Measurements from ENCODE around the gene SNX19. TPM values are rescaled to one million over a fixed set of nuclear protein-coding genes. Genes with fewer than 3 reads are reported as not detected.

SNX19 gene
- total RNA-seq, 1 experiment from 2014 or later: 34.4 TPM

DNA sequence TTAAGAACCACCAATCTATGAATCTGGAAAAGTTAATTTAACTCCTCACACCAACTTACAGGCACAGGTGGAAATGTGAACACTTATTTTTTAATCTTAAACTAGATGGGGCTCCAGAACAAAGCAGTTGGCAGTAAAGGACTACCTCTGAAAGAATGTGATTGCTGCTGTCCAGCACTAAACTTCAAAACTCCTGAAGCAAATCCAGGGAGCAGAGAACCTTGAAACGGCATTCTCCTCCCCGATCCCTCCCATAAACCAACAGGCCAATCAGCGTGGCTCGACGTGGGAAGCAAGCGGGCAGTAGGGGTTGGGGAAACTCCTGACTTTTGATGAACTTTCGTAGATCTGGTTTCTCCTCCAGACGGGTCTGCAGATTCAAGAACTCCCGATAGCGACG lies 5.0 kb downstream of the SNX19 start:
- Histone ChIP-seq H3K23me2 (ENCODE audit: insufficient read length, low read depth, low read length, poor library complexity, severe bottlenecking) (peaks cover 5% of the 10 kb centered on the region), H3K18ac (ENCODE audit: insufficient read length, low read depth, low read length) (no peak overlapping the region), H2BK15ac (ENCODE audit: low read depth, low read length) (no peak overlapping the region), H3K4me2 (ENCODE audit: insufficient read depth, insufficient read length, low read length) (no peak overlapping the region), H3K14ac (ENCODE audit: insufficient read depth, low read length) (no peak overlapping the region), H3K9ac (ENCODE audit: extremely low read depth, insufficient read length, low read length) (no peak overlapping the region), H4K5ac (ENCODE audit: insufficient read length, low read depth, low read length) (no peak overlapping the region), H4K91ac (ENCODE audit: insufficient read length, low read depth, low read length) (no peak overlapping the region), H3K23ac (ENCODE audit: insufficient read length, low read depth, low read length) (no peak overlapping the region), H2BK120ac (ENCODE audit: low read depth, low read length, poor library complexity, severe bottlenecking) (no peak overlapping the region), H2AFZ (ENCODE audit: low read length) (no peak overlapping the region), H3K56ac (ENCODE audit: insufficient read length, low read depth, low read length) (no peak overlapping the region), H3K27me3 (ENCODE audit: insufficient read depth, low read length) (no peaks in the 10 kb centered on the region), H3K4me1 (ENCODE audit: insufficient read depth, low read length) (no peaks in the 10 kb centered on the region; the same call in 1 of the 2 replicates), H4K20me1 (ENCODE audit: control insufficient read depth, insufficient read depth, insufficient read length) (no peaks in the 10 kb centered on the region), H4K8ac (replicated peaks; ENCODE audit: insufficient read length, low read depth, low read length) (no peak overlapping the region), H3K4ac (ENCODE audit: low read depth, low read length) (no peak overlapping the region), H2BK20ac (ENCODE audit: low read depth, low read length, poor library complexity, severe bottlenecking) (no peak overlapping the region), H3K9me3 (ENCODE audit: control insufficient read depth, low read depth, low read length) (no peaks in the 10 kb centered on the region), H2AK5ac (ENCODE audit: insufficient read length, low read length) (no peak overlapping the region), H3T11ph (ENCODE audit: low read length) (no peak overlapping the region), H3K27ac (ENCODE audit: insufficient read length, low read depth, low read length) (no peak overlapping the region), H2BK5ac (ENCODE audit: insufficient read length, low read length) (no peak overlapping the region), H3K79me1 (ENCODE audit: insufficient read depth, low read depth, low read length, poor library complexity, severe bottlenecking) (no peaks in the 10 kb centered on the region), H2BK12ac (ENCODE audit: insufficient read length, low read depth, low read length) (no peak overlapping the region), H3K79me2 (ENCODE audit: insufficient read depth, low read length) (no peaks in the 10 kb centered on the region; the same call in 1 of the 2 replicates)
- Mint-ChIP-seq H3K9me3 (no peaks in the 10 kb centered on the region), H3K4me3 (no peak overlapping the region), H3K4me1 (peaks cover 6 to 7% of the 10 kb centered on the region in 2 experiments), H3K27ac (no peak overlapping the region), H3K27me3 (ENCODE audit: low read depth) (no peaks in the 10 kb centered on the region), H3K36me3 (ENCODE audit: insufficient read depth in 1 of 3, low read depth in 3 of 3) (peaks cover 13 to 66% (median 64%) of the 10 kb centered on the region in 3 experiments; a peak in 6 of 7 replicates)
- TF ChIP-seq, protein P1, sequence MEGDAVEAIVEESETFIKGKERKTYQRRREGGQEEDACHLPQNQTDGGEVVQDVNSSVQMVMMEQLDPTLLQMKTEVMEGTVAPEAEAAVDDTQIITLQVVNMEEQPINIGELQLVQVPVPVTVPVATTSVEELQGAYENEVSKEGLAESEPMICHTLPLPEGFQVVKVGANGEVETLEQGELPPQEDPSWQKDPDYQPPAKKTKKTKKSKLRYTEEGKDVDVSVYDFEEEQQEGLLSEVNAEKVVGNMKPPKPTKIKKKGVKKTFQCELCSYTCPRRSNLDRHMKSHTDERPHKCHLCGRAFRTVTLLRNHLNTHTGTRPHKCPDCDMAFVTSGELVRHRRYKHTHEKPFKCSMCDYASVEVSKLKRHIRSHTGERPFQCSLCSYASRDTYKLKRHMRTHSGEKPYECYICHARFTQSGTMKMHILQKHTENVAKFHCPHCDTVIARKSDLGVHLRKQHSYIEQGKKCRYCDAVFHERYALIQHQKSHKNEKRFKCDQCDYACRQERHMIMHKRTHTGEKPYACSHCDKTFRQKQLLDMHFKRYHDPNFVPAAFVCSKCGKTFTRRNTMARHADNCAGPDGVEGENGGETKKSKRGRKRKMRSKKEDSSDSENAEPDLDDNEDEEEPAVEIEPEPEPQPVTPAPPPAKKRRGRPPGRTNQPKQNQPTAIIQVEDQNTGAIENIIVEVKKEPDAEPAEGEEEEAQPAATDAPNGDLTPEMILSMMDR (conservative IDR thresholded peaks at IDR 0.05): no peak
- no CpG with 5 or more reads among the region's 11 CpGs for WGBS (ENCODE audit: extremely low coverage, insufficient read length, low lambda C conversion rate)
- DNase-seq: no peak

Data from H9 (cell line).